DMS114 treated with DMSO at 0.1 percent for 48 hours (cell line): ENCODE results near the gene OR2J3.
"Not testable (repeated sequence)": the region's sequence is repeated elsewhere in the genome, so short reads cannot be mapped to it uniquely, and the experiment has no call there.

Experiments
- DNase-seq: peaks from one replicate; lab custom pipeline; 2025; ENCODE audit not compliant: unreplicated experiment; lab: John Stamatoyannopoulos, UW

Gene OR2J3

DNA sequence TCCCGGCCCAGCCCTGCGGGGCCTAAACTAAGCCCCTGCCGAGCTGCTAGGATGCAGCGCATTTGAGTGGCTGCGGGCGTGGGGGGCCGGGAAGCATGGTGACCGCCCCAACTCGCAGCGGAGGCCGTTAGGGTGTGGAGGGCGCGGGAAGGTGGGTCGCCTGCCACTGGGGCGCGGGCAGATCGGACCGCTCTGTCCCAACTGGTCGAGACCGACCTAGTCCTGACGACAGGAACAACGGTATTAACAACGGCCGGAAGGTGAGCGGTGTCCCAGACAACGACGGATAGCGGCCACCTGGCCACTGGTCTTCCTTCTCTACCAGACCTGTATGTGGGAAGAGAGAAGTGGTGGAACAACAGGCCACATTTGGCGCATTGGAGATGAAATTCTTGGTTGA lies 52.1 kb downstream of the OR2J3 start:
- DNase-seq, result not testable (repeated sequence)
